ENCODE measurements around the gene SLBP.

SLBP gene

GRCh38 chr4:1726146-1726934, 14.2 kb upstream of the SLBP start:
- DNase-seq: peak; percentile 81 to 86

- DNase-seq: no peak
Observed at GRCh38 chr4:1725521-1725920, 13.4 kb upstream of the SLBP start.

GRCh38 chr4:1723131-1723801, 11.1 kb upstream of the SLBP start:
- no peak for DNase-seq

- no peak for DNase-seq
Observed at GRCh38 chr4:1722551-1723118, 10.5 kb upstream of the SLBP start.

GRCh38 chr4:1721666-1722550, 9.8 kb upstream of the SLBP start:
- no peak for DNase-seq

GRCh38 chr4:1721003-1721665, 9.0 kb upstream of the SLBP start, which contains the start of the genes TACC3 and TMEM129:
Gene TACC3, plus strand, starts transcription at chr4:1721521. Its CDS starts 1,901 bp downstream, at chr4:1723422.
Gene TMEM129, minus strand, starts transcription at chr4:1721323. Its CDS starts 486 bp downstream, at chr4:1720837.
- peak; percentile 94 for DNase-seq

- peak in 1 of 2 donors; percentile 29 for DNase-seq
Observed at GRCh38 chr4:1720163-1720983, 8.3 kb upstream of the SLBP start.

- no peak for DNase-seq
Observed at GRCh38 chr4:1718095-1718850, 6.2 kb upstream of the SLBP start.

GRCh38 chr4:1717129-1718094, 5.3 kb upstream of the SLBP start:
- DNase-seq: no peak

- no peak for DNase-seq
Observed at GRCh38 chr4:1716065-1716945, 4.2 kb upstream of the SLBP start.

GRCh38 chr4:1715002-1715758, 3.1 kb upstream of the SLBP start:
- DNase-seq: no peak

- DNase-seq: no peak
Observed at GRCh38 chr4:1714303-1715001, 2.3 kb upstream of the SLBP start.

GRCh38 chr4:1713003-1713851, 1.1 kb upstream of the SLBP start:
- no peak for DNase-seq

- peak; percentile 4 to 23 for DNase-seq
Observed at GRCh38 chr4:1711571-1712215, 426 bp downstream of the SLBP start.

GRCh38 chr4:1711055-1711570, 1.0 kb downstream of the SLBP start:
- DNase-seq: no peak
